Measurements from ENCODE around the gene MRPL37. TPM values are rescaled to one million over a fixed set of nuclear protein-coding genes. Genes with fewer than 3 reads are reported as not detected.

Gene MRPL37
- total RNA-seq, 4 donors from 2014 or later = 91.6 to 141 (median 121) TPM

- no peak overlapping the region for H3K27ac ChIP-seq
- H3K4me1 ChIP-seq = peaks cover 1 to 3% of the 10 kb centered on the region in 2 donors
- no peak for ATAC-seq
- no peaks in the 10 kb centered on the region for H3K9me3 ChIP-seq
- in situ Hi-C loops (cut with MboI; ENCODE audit: low sequenced_read_pairs in 4 of 4) (loop anchor here in 3 of 4 donors (25.0 kb wide), 1 partner anchor 232 kb away; no protein-coding TSS in a partner anchor), intact Hi-C loops (cut with DNase I; ENCODE audit: low total_unique reads) (no loop called here)
- no peaks in the 10 kb centered on the region for H3K36me3 ChIP-seq
- TF ChIP-seq POLR2A (IDR thresholded peaks at IDR 0.05) (no peak), CTCF (IDR thresholded peaks at IDR 0.05 in 4 of 5, conservative IDR thresholded peaks at IDR 0.05 in 1 of 5) (no peak)
- no peak for DNase-seq
- no peaks in the 10 kb centered on the region for H3K27me3 ChIP-seq
- H3K4me3 ChIP-seq = no peak overlapping the region
These were observed 55.2 kb downstream of the MRPL37 start for GRCh38 chr1:54255026-54255702.

GRCh38 chr1:54256522-54257345 lies 56.8 kb downstream of the MRPL37 start:
- TF ChIP-seq CTCF (IDR thresholded peaks at IDR 0.05 in 4 of 5, conservative IDR thresholded peaks at IDR 0.05 in 1 of 5) (no peak), POLR2A (IDR thresholded peaks at IDR 0.05) (no peak)
- ATAC-seq = no peak
- no peak overlapping the region for H3K4me3 ChIP-seq
- no peaks in the 10 kb centered on the region for H3K36me3 ChIP-seq
- in situ Hi-C loops (cut with MboI; ENCODE audit: low sequenced_read_pairs in 4 of 4) (loop anchor here in 3 of 4 donors (25.0 kb wide), 1 partner anchor 231 kb away; no protein-coding TSS in a partner anchor), intact Hi-C loops (cut with DNase I; ENCODE audit: low total_unique reads) (no loop called here)
- no peak overlapping the region for H3K27ac ChIP-seq
- H3K9me3 ChIP-seq = no peaks in the 10 kb centered on the region
- H3K27me3 ChIP-seq = no peaks in the 10 kb centered on the region
- H3K4me1 ChIP-seq = no peaks in the 10 kb centered on the region
- no peak for DNase-seq

GRCh38 chr1:54257346-54257620 lies 57.3 kb downstream of the MRPL37 start:
- Histone ChIP-seq H3K27ac (no peak overlapping the region), H3K4me1 (no peaks in the 10 kb centered on the region), H3K4me3 (no peak overlapping the region), H3K36me3 (no peaks in the 10 kb centered on the region), H3K27me3 (no peaks in the 10 kb centered on the region), H3K9me3 (no peaks in the 10 kb centered on the region)
- in situ Hi-C loops (cut with MboI; ENCODE audit: low sequenced_read_pairs in 4 of 4) (loop anchor here in 3 of 4 donors (25.0 kb wide), 1 partner anchor 230 kb away; no protein-coding TSS in a partner anchor), intact Hi-C loops (cut with DNase I; ENCODE audit: low total_unique reads) (no loop called here)
- DNase-seq (no peak), ATAC-seq (no peak)
- TF ChIP-seq POLR2A (IDR thresholded peaks at IDR 0.05) (no peak), CTCF (IDR thresholded peaks at IDR 0.05 in 4 of 5, conservative IDR thresholded peaks at IDR 0.05 in 1 of 5) (no peak)

- Histone ChIP-seq H3K4me1 (no peaks in the 10 kb centered on the region), H3K9me3 (no peaks in the 10 kb centered on the region), H3K4me3 (no peak overlapping the region), H3K36me3 (no peaks in the 10 kb centered on the region), H3K27me3 (no peaks in the 10 kb centered on the region), H3K27ac (no peak overlapping the region)
- in situ Hi-C loops (cut with MboI; ENCODE audit: low sequenced_read_pairs in 4 of 4) = loop anchor here in 3 of 4 donors (25.0 kb wide), 1 partner anchor 229 kb away; no protein-coding TSS in a partner anchor
- intact Hi-C loops (cut with DNase I; ENCODE audit: low total_unique reads) = no loop called here
- no peak for DNase-seq
- ATAC-seq = no peak
- no peak for TF ChIP-seq CTCF (IDR thresholded peaks at IDR 0.05 in 4 of 5, conservative IDR thresholded peaks at IDR 0.05 in 1 of 5)
- TF ChIP-seq POLR2A (IDR thresholded peaks at IDR 0.05) = no peak
These were observed 57.9 kb downstream of the MRPL37 start for GRCh38 chr1:54257876-54258275.

Data from gastrocnemius medialis (tissue), 4 donors.